ENCODE results near the gene NUTM2D.
A peak's percentile ranks its signal among the peaks of the same experiment; 100 is the strongest.
"Not testable (repeated sequence)": the region's sequence is repeated elsewhere in the genome, so short reads cannot be mapped to it uniquely, and the experiment has no call there.

NUTM2D gene

DNA sequence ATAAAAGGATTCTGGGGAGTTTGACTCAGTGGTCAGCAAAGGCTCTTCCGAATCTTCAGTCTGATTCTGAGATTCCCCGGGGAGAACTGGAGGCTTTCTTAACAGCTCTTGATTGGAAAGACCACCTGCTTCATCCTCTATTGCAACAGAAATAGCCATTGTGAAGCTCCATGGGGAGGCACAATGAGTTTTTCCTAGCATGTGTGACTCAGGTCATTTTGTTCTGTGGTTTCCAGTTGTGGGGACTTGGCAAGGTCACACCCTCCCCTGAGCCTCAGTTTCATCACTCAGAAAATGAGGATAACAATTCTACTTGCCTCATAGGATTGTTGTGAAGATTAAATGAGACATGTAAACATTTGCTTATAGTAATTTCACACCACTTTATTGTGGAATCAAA, 38.7 kb downstream of the NUTM2D start:
- not testable (repeated sequence) for H4K20me1 ChIP-seq; H3K9me3 ChIP-seq (replicated peaks in 1 of 11); H3K27ac ChIP-seq; H3K9ac ChIP-seq; H3K4me3 ChIP-seq; H3K27me3 ChIP-seq; H3K36me3 ChIP-seq
- Histone ChIP-seq H3K4me1 (peaks cover 5 to 14% (median 10%) of the 10 kb centered on the region in 10 experiments; a peak in 18 of 20 replicates), H3K4me2 (0 out of 22 replicates have a peak overlapping the region, but pooled peaks of 2 of the 11 experiments have one; percentile 15 to 26)

- not testable (repeated sequence) for H3K9ac ChIP-seq, H4K20me1 ChIP-seq
- H3K4me2 ChIP-seq, result peak overlapping the region; percentile 46 to 76 (median 58); a peak in 20 of 22 replicates
Measured at GRCh38 chr10:87398436-87398835, 40.9 kb downstream of the NUTM2D start.

DNA sequence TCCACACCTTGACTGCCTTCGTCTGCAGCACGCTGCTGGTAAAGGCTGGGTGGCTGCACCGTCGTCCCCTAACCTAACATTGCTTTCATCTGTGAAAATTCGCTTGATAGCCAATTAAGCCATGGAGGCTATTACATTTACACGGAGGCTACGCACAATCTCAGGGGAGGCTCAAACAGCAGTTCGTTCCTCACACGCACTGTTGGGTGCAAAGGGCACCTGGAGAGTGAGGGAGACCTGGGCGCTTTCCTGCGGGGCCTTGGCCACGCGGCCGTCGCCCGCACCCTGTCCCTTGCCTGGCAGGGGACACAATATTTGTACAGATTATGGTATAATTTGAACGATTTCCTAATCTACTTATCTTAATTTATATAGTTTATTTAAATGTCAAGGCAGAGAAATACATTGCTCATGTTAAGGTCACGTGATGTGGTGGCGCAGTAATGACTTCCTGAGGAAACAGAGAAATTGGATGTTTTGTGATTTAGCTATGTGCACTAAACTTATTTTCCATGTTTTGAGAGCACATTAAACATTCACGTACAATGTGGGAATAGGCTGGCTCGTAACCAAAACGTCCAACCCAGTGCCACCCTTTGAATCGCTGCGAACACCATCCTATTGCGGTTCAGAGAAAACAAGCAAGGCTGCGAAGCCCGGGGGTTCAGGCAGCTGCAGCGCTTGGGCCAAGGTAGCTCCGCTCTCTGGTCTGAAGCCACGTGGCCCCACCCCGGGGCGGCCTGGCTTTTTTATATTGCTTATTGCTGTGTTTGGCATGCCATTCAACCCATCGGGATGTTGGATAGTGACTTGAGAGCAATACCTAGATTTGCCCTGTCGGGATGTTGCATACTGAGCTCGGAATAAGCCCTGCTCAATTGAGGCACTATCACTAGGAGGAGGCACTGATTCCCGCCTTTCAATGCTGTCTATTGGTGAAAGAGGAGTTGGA, 50.2 kb downstream of the NUTM2D start:
- H4K20me1 ChIP-seq; H3K36me3 ChIP-seq; H3K4me2 ChIP-seq; H3K4me3 ChIP-seq; H3K27ac ChIP-seq; H3K9ac ChIP-seq; H3K4me1 ChIP-seq; H3K9me3 ChIP-seq (replicated peaks in 1 of 11); H3K27me3 ChIP-seq: not testable (repeated sequence)

More at GRCh38 chr10:87398436-87398835, 40.9 kb downstream of the NUTM2D start:
- not testable (repeated sequence) for H3K4me3 ChIP-seq; H3K36me3 ChIP-seq; H3K27me3 ChIP-seq; H3K9me3 ChIP-seq (replicated peaks in 1 of 11)
- Histone ChIP-seq H3K27ac (peak overlapping the region in 4 of 11 experiments; percentile 13 to 43 (median 20); a peak in 2 of 22 replicates), H3K4me1 (peaks cover 5 to 14% (median 10%) of the 10 kb centered on the region in 10 experiments; a peak in 18 of 20 replicates)

GRCh38 chr10:87413921-87414320, 56.4 kb downstream of the NUTM2D start:
- not testable (repeated sequence) for H3K4me3 ChIP-seq; H3K9ac ChIP-seq; H3K4me2 ChIP-seq; H3K27me3 ChIP-seq; H3K4me1 ChIP-seq; H3K9me3 ChIP-seq (replicated peaks in 1 of 11); H3K36me3 ChIP-seq; H3K27ac ChIP-seq; H4K20me1 ChIP-seq
